ENCODE measurements around the gene LSAMP.

GRCh38 chr3:116260491-116260890, 184.8 kb downstream of the LSAMP start:
- TF ChIP-seq EZH2phosphoT487 (IDR thresholded peaks at IDR 0.05) (no peak), CTCF (IDR thresholded peaks at IDR 0.05) (no peak), EZH2 (IDR thresholded peaks at IDR 0.05) (no peak)

All from neural progenitor cell (in vitro differentiated cells).